Measurements from ENCODE around the gene CLIP1. TPM values are rescaled to one million over a fixed set of nuclear protein-coding genes. Genes with fewer than 3 reads are reported as not detected.

The CLIP1 gene
- total and polyA plus RNA-seq, 2 of the 4 experiments (the other 2 are of a cell fraction), result 38.0 to 54.8 TPM

DNA sequence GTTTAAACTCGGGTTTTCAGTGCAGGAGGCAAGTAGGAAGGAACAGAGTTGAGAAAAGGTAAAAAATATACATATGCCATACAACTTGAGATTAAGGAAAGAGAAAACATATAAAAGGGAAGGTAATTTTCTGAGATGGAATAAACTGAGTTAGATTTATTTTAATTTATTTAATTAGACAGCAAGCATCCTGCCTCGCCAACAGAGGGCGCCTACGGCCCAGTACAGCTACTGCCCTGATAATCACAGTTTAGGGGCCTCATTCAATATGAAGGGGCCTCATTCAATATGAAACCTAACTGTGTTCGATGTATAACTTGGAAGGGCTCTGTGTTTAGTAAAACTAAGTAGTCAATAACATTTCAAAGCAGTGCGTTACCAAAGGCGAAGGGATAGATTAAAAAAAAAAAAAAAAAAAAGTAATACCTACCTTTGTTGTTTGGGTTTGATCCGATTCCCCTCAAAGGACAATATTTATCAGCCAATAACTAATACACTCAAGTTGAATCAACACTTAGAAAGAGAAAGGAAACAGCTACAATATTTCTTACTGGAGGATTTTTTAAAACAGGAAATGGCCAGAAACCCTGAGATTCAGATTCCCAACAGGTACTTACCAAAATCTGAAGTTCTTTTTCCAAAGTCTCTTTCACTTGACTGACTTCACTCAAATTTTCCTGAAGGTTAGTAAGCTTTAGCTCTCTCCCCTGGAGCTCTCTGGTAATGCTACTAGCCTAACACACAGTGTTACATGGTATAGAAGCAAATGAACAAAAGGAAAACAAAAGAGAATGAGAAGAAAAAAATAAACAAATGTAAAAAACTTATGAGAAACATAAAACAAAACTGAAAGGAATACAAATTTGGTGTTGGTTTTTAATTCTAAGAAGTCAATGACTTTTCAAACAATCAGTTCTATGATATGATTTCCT, 86.2 kb downstream of the CLIP1 start (continued):
- peak; percentile 66 for TF ChIP-seq RAD21 (IDR thresholded peaks at IDR 0.05; ENCODE audit: low read length)

DNA sequence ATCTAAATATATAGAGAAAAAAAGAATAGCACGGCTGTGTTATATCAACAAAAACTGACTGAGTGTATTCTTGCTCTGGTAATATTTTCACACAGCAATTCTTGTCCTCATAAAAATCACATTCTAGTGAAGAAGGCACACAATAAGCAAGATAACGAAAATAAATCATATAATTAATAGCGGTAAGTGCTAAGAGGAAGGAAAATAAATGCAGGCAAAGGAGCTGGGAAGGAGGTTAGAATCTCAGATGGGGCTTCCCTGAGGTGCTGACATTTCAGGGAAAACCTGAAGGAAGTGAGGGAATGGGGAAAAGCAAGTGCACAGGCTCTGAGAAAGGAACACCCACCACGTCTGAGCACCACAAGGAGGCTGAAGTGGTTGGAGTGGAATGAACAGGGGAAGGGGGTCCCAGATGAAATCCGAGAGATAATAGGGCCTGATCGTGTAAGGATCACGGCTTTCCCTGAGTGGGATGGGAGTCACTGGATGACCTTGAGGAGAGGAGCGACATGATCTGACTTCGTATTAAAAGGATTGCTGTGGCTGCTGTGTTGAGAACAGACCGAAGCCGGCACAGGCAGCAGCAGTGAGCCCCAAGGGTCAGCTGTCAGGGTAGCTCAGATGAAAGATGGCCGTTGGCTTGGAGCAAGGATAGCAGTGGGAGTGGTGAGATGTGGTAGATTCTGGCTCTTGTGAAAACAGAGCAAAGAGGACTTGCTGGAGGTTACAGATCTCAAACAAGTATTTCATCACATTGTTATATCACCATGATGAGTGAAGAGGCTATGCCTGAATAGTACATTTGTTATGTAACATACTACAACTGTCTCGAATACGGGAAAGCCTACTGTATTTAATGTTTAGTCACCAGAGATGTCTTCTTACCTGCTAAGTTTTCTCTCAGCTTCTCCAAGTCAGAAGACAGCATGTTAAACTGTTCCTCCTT, 89.1 kb downstream of the CLIP1 start:
- Histone ChIP-seq H4K20me1 (ENCODE audit: insufficient read depth, low read length) (no peaks in the 10 kb centered on the region), H3K23ac (ENCODE audit: low read depth, low read length) (no peak overlapping the region), H3K4ac (ENCODE audit: low read depth, low read length) (no peak overlapping the region), H4K91ac (ENCODE audit: insufficient read depth, low read depth, low read length) (no peak overlapping the region), H3K27me3 (ENCODE audit: control insufficient read depth, insufficient read depth, low read length) (no peaks in the 10 kb centered on the region), H3K14ac (replicated peaks; ENCODE audit: low read depth, low read length) (no peak overlapping the region), H3K9ac (ENCODE audit: low read depth, low read length) (no peak overlapping the region), H2AFZ (replicated peaks; ENCODE audit: low read length, poor library complexity) (no peak overlapping the region), H3K4me1 (ENCODE audit: control insufficient read depth, insufficient read depth, low read length) (no peaks in the 10 kb centered on the region), H3K9me3 (ENCODE audit: control insufficient read depth, insufficient read depth, low read length) (no peaks in the 10 kb centered on the region), H3K27ac (ENCODE audit: insufficient read depth, low read length) (no peak overlapping the region), H3K4me2 (ENCODE audit: low read depth, low read length) (no peak overlapping the region), H2BK120ac (ENCODE audit: low read depth, low read length) (no peak overlapping the region), H2AK5ac (ENCODE audit: low read depth, low read length) (no peak overlapping the region), H4K5ac (ENCODE audit: low read depth, low read length) (no peak overlapping the region), H2BK20ac (ENCODE audit: low read depth, low read length) (no peak overlapping the region), H2BK5ac (ENCODE audit: low read depth, low read length, poor library complexity, severe bottlenecking) (no peak overlapping the region), H2AK9ac (replicated peaks; ENCODE audit: low read depth, low read length, poor library complexity) (peak overlapping the region; percentile 5), H4K8ac (ENCODE audit: low read depth in 2 of 2, low read length in 2 of 2) (no peak overlapping the region), H3K36me3 (ENCODE audit: control insufficient read depth, insufficient read depth, low read length) (peaks cover 44% of the 10 kb centered on the region), H3K9me1 (ENCODE audit: insufficient read depth, low read length) (no peaks in the 10 kb centered on the region), H2BK15ac (ENCODE audit: low read depth, low read length) (no peak overlapping the region), H3K4me3 (ENCODE audit: insufficient read depth, low read depth, low read length) (no peak overlapping the region), H3K79me1 (ENCODE audit: low read depth in 1 of 2, low read length in 2 of 2) (peaks cover 2 to 8% of the 10 kb centered on the region in 2 experiments; a peak in 3 of 4 replicates), H3K56ac (ENCODE audit: extremely low read depth, insufficient read depth, low read length) (no peak overlapping the region), H3K18ac (ENCODE audit: low read depth, low read length) (no peak overlapping the region)
- ATAC-seq (ENCODE audit: low read depth), result no peak
- ChIA-PET CTCF (no interaction called here), POLR2A (ENCODE audit: unreplicated experiment) (no interaction called here)
- in situ Hi-C loops (cut with MboI; ENCODE audit: low sequenced_read_pairs), result no loop called here
- dilution Hi-C loops (cut with HindIII; ENCODE audit: low sequenced_read_pairs, unreplicated experiment), result no loop called here
- DNase-seq, result no peak
- no TSS peak for BruUV-seq (replicated peaks)
- peak; percentile 31; the same call in 1 of the 2 replicates for TF ChIP-seq CEBPB (IDR thresholded peaks at IDR 0.05; ENCODE audit: low read depth, low read length)
- no peak for TF ChIP-seq FOS (IDR thresholded peaks at IDR 0.05; ENCODE audit: low read depth, low read length)
- WGBS, 2 experiments (ENCODE audit: extremely low coverage in 2 of 2, insufficient read length in 1 of 2), result 87% methylated on average over 6 of the region's 14 CpGs; no CpG with 5 or more reads in 1 of the 2 experiments
- intact Hi-C loops (cut with micrococcal nuclease), result no loop called here

Data from IMR-90 (cell line).